NCI-H1092 treated with DMSO at 0.1 percent for 48 hours (cell line): ENCODE results near the gene MYMK.

Source experiments
- DNase-seq: peaks from one replicate; lab custom pipeline; 2025; lab: John Stamatoyannopoulos, UW

The MYMK gene

GRCh38 chr9:133535306-133535877 is 10.6 kb upstream of the MYMK start:
- DNase-seq, result no peak

- DNase-seq, result peak; percentile 93
Measured at GRCh38 chr9:133534346-133535291, 9.9 kb upstream of the MYMK start, which contains the start of gene ADAMTSL2. Gene ADAMTSL2, plus strand, starts transcription at chr9:133534704. Its CDS starts 2,009 bp downstream, at chr9:133536713.

- DNase-seq, result no peak
Measured at GRCh38 chr9:133533857-133534256, 9.1 kb upstream of the MYMK start.

DNA sequence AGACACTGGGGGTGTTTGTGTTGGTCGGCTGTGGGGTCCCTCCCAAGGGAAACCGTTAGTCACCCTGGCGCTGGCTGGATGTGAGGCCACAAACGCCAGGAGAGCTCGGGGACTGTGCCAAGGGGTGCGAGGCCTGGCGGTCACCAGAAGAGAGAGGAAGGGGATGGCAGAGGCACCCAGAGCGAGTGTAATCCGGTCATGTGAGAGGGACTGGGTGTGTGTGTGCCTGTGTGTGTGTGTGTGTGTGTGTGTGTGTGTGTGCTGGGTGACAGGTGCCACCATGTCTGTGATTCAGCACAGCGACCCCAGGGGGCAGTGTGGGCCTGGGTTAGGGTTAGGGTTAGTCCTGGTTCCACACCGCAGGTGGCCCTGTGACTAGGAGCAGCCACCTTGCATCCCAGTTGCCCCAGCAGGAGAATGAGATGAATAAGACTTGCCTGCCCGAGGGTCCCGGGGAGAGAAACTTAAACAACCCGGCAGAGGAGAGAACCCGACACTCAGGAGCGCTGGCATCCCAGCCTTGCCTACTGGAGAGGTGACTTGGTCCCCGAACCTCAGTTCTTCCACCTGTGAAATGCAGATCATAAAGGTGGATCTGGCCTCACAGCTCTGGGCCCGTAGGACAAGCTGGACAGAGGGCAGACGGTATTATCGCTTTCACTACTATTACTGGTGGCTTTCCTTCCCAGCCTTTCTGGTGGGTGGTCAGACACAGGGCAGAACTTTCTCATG is 8.3 kb upstream of the MYMK start:
- DNase-seq, result peak; percentile 43

DNA sequence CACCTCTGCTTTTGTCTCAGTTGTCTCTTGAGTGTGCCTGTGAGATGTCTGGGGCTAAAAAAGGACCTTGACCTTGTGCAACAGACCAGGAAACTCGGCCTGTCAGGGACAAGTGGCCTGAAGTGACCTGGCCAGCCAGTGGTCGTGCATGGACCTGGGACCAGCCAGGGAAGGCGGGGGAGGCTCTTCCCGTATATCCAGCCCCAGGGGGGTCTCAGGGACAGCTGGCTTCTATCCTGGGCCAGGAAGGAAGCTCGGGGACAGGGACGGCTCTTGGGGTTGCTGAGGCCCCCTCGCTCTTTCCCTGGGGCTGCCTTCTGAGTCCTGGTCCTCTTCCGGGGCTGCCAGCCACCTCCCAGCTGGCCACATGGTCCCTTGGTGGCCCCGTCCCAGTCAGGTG is 6.5 kb upstream of the MYMK start:
- DNase-seq, result no peak

DNA sequence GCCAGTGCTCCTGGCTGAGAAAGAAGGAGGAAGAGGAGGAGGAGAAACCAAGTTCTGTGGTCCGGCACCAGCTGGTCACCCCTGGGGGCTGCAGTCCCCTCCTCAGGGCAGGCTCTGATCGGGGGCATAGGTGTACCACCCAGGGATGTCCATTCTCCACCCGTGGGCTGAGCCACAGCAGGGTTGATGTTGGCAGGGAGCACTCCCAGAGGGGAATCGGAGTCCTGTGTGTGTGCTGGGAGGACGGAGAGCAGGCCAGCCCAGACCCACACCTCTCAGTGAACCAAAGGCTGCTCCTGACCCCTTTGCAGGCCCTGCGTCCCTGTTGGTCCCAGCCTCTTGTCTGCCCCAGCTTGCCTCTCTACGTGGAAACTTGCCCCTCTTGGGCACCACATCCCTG is 5.1 kb upstream of the MYMK start:
- no peak for DNase-seq

DNA sequence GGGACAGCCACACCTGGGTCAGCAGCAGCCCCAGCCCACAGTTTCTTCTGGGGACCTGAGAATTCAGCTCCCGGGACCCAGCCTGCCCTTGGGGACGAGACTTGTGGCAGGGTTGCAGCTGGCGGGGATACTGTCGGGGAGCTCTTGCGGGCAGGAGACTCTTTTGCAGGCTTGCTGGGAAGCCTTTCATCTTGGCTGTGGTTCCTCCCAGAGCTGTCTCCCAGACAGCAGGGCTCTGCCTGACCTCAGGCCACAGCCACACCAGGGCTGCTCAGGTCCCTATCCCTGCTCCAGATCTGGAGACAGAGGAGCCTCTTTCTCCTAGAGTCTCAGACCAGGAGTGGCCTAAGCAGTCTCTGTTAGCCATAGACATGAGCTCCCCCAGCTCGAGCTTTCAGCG is 4.7 kb upstream of the MYMK start:
- DNase-seq, result no peak

DNA sequence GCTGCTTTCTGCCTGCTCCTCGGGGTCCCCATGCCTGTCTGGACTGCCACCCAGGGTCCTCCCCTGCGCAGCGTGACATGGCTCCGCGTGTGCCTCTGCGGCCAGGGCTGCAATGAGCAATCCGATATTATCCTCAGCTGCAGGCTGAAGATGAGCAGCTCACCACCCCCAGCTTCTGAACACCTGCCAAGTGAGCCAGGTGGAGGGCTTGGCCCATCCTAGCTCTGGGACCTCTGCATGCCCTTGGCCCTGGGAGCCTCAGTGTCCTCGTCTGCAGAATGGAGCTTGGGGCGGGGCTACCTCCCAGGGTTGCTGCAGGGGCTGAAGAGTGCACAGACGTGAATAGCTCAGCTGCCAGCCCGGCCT is 4.1 kb upstream of the MYMK start:
- peak; percentile 20 for DNase-seq

DNA sequence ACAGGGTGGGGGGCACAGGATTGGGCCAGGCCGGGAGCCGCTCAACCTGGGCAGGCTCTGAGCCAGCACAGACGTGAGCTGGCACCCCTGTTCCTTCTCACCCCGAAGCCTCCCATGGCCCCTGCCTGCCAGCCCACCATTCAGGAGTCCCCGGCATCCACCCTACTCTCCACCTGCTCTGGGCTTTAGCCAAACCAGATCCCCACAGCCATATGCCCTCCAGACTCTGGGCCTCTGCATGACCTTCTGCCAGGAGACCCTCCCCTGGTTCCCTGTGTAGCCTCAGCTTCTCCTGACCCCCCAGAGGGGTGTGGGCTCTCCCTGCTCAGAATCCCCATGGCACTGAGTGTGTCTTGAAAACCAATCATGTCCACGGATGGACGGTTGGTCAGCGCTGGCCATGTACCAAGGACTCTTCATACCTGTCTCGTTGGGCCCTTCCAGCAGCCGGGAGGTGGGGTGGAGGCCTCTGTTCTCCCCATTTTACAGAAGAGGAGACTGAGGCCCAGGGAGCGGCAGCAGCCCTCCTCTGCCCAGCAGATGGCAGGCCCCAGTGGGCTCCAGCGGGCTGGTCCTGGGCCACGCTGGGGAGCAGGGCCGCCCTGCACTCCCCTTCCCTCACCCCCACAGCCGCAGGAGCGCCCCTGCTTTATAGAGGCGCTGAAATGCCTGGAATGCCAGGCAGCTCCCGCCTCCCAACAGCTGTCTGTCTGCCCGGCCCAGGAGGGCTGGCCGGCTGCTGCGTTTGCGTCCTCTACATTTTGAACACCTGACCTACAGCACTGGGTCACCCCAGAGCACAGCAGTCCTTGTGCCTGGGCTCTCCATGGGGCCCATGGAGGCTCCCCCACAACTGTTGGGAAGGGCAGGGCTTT is 3.5 kb upstream of the MYMK start:
- DNase-seq, result no peak

- DNase-seq, result no peak
Measured at GRCh38 chr9:133527444-133527920, 2.7 kb upstream of the MYMK start.

- DNase-seq, result no peak
Measured at GRCh38 chr9:133526721-133527321, 2.1 kb upstream of the MYMK start.

DNA sequence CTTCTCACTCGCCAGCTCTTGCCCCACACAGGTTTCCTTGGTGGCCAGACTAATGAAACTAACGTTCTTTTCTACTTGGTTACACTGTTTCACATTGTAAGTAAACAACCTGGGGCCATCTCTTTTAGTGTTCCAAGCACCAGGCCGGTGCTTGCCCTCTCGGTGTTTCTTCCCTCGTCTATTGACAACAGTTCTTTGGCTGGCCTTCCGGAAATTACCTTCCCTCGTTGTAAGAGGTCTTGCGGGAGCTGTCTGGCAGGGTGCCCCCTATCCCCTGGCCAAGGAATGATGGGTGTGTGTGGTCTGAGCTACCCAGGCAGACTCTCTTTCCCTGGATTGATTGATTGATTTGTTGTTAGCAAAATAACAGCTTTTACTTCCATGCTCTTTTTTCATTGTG is 918 bp upstream of the MYMK start:
- peak; percentile 16 for DNase-seq

- no peak for DNase-seq
Measured at GRCh38 chr9:133524146-133524545, 613 bp downstream of the MYMK start.

GRCh38 chr9:133523106-133523505 is 1.7 kb downstream of the MYMK start:
- DNase-seq, result no peak

DNA sequence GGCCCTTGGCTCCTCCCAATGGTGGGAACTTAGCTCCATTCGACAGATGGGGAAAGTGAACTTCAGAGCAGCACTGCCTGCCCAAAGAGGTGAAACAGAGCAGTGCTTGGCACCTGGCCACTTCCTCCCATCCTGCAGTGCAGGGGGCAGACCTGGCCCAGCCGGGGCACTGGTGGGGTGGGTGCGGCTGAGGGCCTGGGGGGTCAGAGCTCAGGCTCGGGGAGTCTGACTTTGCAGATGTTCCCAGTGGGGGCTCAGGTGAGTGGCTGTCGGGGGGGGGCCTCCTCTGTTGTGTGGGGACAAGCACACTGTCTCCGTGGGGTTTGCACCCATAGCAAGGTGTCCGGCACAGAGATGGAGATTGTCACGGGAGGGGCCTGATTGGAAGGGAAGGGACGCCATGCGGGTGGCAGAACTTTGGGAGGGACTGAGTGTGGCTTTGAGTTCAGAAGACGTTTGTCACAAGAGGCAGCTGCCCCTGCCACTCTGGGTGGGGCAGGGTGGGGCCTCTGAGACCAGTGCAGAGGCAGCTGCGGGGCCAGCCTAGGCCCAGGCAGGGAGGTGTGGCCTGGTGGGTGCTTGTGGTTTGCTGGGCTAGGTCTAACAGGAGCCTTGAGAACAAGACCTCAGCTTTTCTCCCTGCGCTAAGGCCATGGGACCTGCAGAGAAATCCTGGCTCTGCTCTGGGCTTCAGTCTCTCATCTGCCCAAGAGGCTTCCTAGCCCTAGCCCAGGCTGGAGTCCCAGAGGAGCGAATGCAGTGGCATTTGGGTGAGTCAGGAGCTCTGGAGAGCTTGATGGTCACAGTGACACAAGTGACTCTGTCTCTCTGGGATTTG is 2.5 kb downstream of the MYMK start:
- no peak for DNase-seq

DNA sequence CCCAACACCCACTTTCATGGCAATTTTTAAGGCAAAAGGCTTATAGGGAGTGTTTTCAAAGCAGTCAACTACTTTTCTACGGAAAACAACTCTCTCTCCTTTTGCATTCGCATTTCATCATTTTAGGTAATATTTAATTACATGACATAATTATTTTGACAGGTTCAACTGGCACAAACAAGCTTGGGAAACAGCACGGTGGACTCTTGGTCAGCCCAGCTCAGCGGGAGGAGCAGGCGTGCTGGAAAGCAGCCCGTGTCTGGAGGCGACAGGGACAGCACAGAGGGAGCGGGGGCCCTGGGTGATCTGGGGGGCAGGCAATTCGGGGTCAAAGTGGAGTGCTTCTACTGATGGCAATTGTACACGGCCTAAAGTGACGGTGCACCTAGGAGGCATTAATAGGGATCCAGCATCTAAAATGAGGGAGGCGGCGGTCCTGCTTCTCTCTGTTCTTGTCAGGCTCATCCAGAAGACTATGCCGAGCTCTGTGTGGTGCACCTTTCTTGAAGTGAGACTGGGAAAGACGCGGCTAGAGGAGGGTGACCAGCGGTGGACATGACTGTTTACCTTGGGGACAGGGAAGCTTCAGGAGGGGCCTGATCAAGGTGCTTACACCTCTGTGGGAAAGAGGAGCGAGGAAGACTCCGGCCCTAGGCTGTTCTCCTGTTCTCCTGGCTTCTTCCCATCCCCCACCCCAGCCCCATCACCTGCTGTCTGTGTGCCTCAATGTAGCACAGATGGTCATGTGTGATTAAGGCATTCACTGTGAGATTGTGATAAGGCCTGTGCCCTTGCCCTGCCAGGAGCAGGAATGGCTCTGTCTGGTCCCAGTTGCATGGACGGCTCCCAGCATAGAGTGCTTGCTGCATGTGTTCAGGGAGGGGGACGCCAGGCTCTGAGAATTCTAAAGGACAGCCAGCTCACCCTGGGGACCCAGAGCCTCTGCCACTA is 3.4 kb downstream of the MYMK start:
- no peak for DNase-seq

DNA sequence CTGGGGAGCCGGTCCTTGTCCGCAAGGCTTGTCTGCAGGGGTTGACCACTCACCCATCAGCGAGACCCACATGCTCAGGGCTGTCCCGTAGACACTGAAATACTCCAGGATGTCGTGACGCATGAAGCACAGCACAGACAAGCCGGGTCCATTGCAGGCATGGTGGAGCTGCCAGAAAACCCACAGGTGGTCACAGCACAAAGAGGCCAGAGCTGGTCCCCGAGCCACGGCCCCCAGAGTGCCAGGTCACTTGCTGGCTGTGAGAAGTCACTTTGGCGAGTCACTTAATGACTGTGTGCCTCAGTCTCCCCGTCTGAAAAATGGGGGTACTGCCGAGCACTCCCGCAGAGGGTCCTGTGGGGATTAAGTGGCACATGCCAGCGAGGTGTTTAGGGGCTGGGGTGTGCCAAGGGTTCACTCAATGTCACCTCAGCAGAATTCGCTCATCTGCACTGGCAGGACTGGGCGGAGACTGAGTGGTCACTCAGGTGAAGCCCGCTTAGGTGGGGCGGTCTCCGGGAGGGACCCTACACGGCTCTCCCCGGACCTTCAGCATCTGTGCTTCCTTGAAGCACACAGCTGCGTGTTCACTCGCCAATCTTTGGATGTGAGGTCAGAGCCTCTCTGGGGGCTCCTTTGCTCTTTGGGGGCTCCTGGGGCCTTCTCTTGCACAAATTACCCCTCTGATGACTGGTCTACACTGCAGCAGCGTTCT is 4.5 kb downstream of the MYMK start:
- DNase-seq, result no peak

DNA sequence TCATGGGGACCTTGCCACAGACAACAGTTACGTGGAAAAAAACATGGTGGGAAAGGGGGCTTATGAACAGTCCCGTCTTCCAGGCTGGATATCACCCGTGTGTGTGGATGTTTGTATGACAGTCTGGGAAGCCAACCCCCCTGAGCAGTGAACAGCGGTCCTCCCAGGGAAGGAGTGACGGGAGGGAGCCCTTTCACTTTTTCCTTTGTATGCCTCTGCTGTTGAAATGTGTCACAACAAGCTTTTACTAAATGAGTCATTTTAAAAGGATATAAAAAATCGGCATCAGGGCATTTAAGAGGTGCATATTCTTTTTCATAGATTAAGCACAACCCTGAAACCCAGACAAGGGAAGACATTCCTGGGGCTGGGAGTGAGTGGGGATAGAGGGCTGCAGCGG is 5.1 kb downstream of the MYMK start:
- DNase-seq, result no peak
